ENCODE measurements around the gene ENOPH1. TPM values are rescaled to one million over a fixed set of nuclear protein-coding genes. Genes with fewer than 3 reads are reported as not detected.

ENOPH1 gene
- total and polyA plus RNA-seq, 9 of the 15 experiments (the other 6 are each of a cell fraction or from before 2014, with no cell fraction given): 29.8 to 71.4 (median 48.9) TPM

DNA sequence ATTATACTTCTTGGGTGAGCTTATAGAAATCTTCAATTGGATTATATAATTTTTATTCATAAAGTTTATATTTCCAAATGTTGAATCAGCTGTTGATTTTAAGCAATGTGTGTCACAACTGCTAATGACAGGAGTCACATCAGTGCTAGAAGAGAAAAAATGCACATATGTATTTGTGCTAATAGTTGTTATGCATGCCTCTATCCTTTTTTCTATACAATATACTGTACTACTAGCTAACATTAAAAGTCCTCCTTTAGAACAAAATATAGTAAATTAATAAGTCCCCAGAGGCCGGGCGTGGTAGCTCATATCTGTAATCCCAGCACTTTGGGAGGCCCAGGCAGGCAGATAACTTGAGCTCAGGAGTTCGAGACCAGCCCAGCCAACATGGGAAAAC, 32.9 kb upstream of the ENOPH1 start (continued):
- TF ChIP-seq, protein P1, sequence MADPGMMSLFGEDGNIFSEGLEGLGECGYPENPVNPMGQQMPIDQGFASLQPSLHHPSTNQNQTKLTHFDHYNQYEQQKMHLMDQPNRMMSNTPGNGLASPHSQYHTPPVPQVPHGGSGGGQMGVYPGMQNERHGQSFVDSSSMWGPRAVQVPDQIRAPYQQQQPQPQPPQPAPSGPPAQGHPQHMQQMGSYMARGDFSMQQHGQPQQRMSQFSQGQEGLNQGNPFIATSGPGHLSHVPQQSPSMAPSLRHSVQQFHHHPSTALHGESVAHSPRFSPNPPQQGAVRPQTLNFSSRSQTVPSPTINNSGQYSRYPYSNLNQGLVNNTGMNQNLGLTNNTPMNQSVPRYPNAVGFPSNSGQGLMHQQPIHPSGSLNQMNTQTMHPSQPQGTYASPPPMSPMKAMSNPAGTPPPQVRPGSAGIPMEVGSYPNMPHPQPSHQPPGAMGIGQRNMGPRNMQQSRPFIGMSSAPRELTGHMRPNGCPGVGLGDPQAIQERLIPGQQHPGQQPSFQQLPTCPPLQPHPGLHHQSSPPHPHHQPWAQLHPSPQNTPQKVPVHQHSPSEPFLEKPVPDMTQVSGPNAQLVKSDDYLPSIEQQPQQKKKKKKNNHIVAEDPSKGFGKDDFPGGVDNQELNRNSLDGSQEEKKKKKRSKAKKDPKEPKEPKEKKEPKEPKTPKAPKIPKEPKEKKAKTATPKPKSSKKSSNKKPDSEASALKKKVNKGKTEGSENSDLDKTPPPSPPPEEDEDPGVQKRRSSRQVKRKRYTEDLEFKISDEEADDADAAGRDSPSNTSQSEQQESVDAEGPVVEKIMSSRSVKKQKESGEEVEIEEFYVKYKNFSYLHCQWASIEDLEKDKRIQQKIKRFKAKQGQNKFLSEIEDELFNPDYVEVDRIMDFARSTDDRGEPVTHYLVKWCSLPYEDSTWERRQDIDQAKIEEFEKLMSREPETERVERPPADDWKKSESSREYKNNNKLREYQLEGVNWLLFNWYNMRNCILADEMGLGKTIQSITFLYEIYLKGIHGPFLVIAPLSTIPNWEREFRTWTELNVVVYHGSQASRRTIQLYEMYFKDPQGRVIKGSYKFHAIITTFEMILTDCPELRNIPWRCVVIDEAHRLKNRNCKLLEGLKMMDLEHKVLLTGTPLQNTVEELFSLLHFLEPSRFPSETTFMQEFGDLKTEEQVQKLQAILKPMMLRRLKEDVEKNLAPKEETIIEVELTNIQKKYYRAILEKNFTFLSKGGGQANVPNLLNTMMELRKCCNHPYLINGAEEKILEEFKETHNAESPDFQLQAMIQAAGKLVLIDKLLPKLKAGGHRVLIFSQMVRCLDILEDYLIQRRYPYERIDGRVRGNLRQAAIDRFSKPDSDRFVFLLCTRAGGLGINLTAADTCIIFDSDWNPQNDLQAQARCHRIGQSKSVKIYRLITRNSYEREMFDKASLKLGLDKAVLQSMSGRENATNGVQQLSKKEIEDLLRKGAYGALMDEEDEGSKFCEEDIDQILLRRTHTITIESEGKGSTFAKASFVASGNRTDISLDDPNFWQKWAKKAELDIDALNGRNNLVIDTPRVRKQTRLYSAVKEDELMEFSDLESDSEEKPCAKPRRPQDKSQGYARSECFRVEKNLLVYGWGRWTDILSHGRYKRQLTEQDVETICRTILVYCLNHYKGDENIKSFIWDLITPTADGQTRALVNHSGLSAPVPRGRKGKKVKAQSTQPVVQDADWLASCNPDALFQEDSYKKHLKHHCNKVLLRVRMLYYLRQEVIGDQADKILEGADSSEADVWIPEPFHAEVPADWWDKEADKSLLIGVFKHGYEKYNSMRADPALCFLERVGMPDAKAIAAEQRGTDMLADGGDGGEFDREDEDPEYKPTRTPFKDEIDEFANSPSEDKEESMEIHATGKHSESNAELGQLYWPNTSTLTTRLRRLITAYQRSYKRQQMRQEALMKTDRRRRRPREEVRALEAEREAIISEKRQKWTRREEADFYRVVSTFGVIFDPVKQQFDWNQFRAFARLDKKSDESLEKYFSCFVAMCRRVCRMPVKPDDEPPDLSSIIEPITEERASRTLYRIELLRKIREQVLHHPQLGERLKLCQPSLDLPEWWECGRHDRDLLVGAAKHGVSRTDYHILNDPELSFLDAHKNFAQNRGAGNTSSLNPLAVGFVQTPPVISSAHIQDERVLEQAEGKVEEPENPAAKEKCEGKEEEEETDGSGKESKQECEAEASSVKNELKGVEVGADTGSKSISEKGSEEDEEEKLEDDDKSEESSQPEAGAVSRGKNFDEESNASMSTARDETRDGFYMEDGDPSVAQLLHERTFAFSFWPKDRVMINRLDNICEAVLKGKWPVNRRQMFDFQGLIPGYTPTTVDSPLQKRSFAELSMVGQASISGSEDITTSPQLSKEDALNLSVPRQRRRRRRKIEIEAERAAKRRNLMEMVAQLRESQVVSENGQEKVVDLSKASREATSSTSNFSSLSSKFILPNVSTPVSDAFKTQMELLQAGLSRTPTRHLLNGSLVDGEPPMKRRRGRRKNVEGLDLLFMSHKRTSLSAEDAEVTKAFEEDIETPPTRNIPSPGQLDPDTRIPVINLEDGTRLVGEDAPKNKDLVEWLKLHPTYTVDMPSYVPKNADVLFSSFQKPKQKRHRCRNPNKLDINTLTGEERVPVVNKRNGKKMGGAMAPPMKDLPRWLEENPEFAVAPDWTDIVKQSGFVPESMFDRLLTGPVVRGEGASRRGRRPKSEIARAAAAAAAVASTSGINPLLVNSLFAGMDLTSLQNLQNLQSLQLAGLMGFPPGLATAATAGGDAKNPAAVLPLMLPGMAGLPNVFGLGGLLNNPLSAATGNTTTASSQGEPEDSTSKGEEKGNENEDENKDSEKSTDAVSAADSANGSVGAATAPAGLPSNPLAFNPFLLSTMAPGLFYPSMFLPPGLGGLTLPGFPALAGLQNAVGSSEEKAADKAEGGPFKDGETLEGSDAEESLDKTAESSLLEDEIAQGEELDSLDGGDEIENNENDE (IDR thresholded peaks at IDR 0.05; ENCODE audit: low read depth, low read length): no peak
- no peak for TF ChIP-seq NFIC (IDR thresholded peaks at IDR 0.05)
- TF ChIP-seq ZNF121 (CRISPR knock-in tag; conservative IDR thresholded peaks at IDR 0.05): no peak
- no peak for TF ChIP-seq BRD9 (IDR thresholded peaks at IDR 0.05; ENCODE audit: low read depth, partially characterized antibody)
